ENCODE results near the gene PDE4D.

DNA sequence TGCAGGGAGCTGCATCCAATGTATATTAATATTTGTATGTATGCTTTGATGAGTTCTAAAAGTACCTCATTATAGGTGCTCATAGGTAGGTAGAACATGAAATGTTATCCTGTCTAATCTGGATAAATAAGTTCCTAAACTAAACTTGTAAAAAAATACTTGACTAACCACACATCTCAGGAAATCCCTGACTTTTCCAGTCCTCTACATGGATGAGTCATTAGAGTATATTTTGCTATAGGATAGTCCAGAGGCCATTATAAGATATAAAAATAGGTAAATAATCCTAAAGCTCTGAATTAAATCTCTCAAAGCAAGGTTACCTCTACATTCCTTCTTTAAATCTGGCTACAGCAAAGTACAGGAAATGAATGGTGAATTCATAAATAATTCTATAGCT, 906.3 kb downstream of the PDE4D start:
- TF ChIP-seq CTCF (IDR thresholded peaks at IDR 0.05 in 2 of 3, conservative IDR thresholded peaks at IDR 0.05 in 1 of 3; ENCODE audit: control insufficient read depth in 2 of 3, extremely low read depth in 1 of 3, insufficient read depth in 1 of 3, low read depth in 3 of 3, low read length in 3 of 3) (no peak), NFXL1 (IDR thresholded peaks at IDR 0.05; ENCODE audit: borderline replicate concordance) (no peak), ZBTB33 (IDR thresholded peaks at IDR 0.05) (no peak)

Data from GM12878 (cell line).